ENCODE measurements around the gene OSTF1.

The OSTF1 gene

GRCh38 chr9:75168270-75169178 is 80.2 kb downstream of the OSTF1 start:
- no peak for DNase-seq

GRCh38 chr9:75169623-75170022 is 81.3 kb downstream of the OSTF1 start:
- no peak for DNase-seq

- DNase-seq = no peak
Observed at GRCh38 chr9:75170898-75171360, 82.6 kb downstream of the OSTF1 start.

- DNase-seq = no peak
Observed at GRCh38 chr9:75175395-75175794, 87.1 kb downstream of the OSTF1 start.

- DNase-seq = no peak
Observed at GRCh38 chr9:75176037-75176436, 87.7 kb downstream of the OSTF1 start.

GRCh38 chr9:75181750-75182149 is 93.4 kb downstream of the OSTF1 start:
- DNase-seq = no peak

GRCh38 chr9:75183306-75183705 is 95.0 kb downstream of the OSTF1 start:
- no peak for DNase-seq

- no peak for DNase-seq
Observed at GRCh38 chr9:75184471-75184870, 96.2 kb downstream of the OSTF1 start.

- DNase-seq = no peak
Observed at GRCh38 chr9:75185585-75186170, 97.4 kb downstream of the OSTF1 start.

GRCh38 chr9:75186767-75187380 is 98.6 kb downstream of the OSTF1 start:
- DNase-seq = no peak

- no peak for DNase-seq
Observed at GRCh38 chr9:75188756-75189155, 100.4 kb downstream of the OSTF1 start.

- no peak for DNase-seq
Observed at GRCh38 chr9:75190762-75191161, 102.4 kb downstream of the OSTF1 start.
